PFSK-1 (cell line): ENCODE results near the gene SPRING1.

Source experiments
- FOXP2 ChIP-seq: optimal IDR thresholded peaks from 2 replicates; pipeline ENCODE3; 2011; ENCODE audit warnings: borderline replicate concordance, control low read depth, inconsistent platforms; ENCODE audit not compliant: insufficient read depth; ENCODE audit errors: extremely low read length, extremely low read depth
- POLR2AphosphoS5 ChIP-seq: IDR thresholded peaks from 2 replicates; pipeline ENCODE4 v1.6.1; 2012; ENCODE audit warnings: low read depth, mild to moderate bottlenecking, control low read depth, low read length, moderate library complexity
- SIN3A ChIP-seq: IDR thresholded peaks from 2 replicates; pipeline ENCODE4 v1.6.1; 2012; ENCODE audit warnings: mild to moderate bottlenecking, low read length, moderate library complexity, borderline replicate concordance; ENCODE audit not compliant: insufficient read depth
- TAF1 ChIP-seq: IDR thresholded peaks from 2 replicates; pipeline ENCODE4 v1.6.1; 2012; ENCODE audit warnings: low read length, control low read depth, borderline replicate concordance; ENCODE audit not compliant: insufficient read depth
- TF ChIP-seq, protein P1 (sequence below), 2 experiments: IDR thresholded peaks; 2 replicates each; pipeline versions ENCODE4 v1.6.1 to v1.8.0; 2011 to 2012; ENCODE audit warnings: low read depth in 2 of 2, low read length in 2 of 2, control low read depth in 1 of 2, inconsistent platforms in 1 of 2, mild to moderate bottlenecking in 1 of 2, moderate library complexity in 1 of 2; ENCODE audit not compliant: insufficient read depth in 1 of 2

SPRING1 gene

DNA sequence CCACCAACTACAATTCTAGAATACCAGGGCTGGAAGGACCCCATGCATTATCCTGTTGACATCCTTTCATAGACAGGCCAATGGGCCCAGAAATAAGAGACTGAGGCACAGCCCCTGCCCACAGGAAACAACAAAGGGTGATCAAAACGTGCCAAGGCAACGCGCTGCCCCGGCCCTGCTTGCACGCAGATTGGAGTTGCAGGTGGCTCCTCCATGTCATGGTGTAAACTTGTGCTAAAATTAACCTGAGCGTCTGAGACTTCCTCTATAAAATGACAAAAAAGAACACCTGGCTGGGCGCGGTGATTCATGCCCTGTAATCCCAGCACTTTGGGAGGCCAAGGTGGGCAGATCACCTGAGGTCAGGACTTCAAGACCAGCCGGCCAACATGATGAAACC, 30.1 kb downstream of the SPRING1 start:
- TF ChIP-seq POLR2AphosphoS5: no peak
- TF ChIP-seq, protein P1, sequence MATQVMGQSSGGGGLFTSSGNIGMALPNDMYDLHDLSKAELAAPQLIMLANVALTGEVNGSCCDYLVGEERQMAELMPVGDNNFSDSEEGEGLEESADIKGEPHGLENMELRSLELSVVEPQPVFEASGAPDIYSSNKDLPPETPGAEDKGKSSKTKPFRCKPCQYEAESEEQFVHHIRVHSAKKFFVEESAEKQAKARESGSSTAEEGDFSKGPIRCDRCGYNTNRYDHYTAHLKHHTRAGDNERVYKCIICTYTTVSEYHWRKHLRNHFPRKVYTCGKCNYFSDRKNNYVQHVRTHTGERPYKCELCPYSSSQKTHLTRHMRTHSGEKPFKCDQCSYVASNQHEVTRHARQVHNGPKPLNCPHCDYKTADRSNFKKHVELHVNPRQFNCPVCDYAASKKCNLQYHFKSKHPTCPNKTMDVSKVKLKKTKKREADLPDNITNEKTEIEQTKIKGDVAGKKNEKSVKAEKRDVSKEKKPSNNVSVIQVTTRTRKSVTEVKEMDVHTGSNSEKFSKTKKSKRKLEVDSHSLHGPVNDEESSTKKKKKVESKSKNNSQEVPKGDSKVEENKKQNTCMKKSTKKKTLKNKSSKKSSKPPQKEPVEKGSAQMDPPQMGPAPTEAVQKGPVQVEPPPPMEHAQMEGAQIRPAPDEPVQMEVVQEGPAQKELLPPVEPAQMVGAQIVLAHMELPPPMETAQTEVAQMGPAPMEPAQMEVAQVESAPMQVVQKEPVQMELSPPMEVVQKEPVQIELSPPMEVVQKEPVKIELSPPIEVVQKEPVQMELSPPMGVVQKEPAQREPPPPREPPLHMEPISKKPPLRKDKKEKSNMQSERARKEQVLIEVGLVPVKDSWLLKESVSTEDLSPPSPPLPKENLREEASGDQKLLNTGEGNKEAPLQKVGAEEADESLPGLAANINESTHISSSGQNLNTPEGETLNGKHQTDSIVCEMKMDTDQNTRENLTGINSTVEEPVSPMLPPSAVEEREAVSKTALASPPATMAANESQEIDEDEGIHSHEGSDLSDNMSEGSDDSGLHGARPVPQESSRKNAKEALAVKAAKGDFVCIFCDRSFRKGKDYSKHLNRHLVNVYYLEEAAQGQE (IDR thresholded peaks at IDR 0.05; ENCODE audit: insufficient read depth in 1 of 2, low read depth in 2 of 2, low read length in 2 of 2): no peak
- no peak for TF ChIP-seq FOXP2
- no peak for TF ChIP-seq TAF1
- no peak for TF ChIP-seq SIN3A

DNA sequence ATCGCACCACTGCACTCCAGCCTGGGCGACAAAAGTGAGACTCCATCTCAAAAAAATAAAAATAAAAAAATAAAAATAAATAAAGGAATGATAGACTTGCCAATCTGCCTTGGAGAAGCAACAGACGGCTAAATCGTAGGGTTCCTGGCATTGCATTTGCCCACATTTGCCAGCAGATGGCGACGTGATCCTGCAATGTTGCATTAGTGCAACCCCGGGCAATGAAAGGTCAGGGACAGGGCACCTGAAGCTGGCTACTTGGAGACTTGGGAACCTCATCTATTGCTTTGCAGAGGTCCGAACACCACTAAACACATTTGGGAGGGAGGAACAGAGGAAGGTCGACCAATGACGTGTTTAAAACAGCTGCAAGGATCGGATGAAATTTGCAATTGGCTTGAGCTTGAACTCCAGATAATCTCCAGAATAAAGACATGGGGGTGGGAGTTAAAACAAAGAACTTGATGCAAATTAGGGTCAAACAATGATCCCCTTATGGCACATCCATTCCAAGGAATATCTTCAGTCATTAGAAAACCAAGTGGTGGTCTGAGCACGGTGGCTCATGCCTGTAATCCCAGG, 34.6 kb downstream of the SPRING1 start:
- TF ChIP-seq TAF1: no peak
- TF ChIP-seq SIN3A: no peak
- no peak for TF ChIP-seq FOXP2
- TF ChIP-seq POLR2AphosphoS5: no peak
- TF ChIP-seq, protein P1 (IDR thresholded peaks at IDR 0.05; ENCODE audit: insufficient read depth in 1 of 2, low read depth in 2 of 2, low read length in 2 of 2): no peak

DNA sequence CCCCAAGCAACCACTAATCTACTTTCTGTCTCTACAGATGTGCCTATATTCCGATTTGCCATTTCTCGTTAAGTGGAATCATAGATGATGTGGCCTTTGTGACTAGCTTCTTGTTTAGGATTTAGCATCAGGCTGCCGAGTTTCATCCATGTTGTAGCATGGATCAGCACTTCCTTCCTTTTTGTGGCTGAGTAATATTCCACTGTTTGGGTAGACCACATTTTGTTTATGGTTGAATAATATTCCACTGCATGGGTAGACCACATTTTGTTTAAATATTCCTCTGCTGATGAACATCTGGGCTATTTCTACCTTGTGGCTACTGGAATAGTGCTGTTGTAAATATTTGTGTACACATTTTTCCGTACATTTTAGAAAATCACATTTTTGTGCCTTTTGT, 36.4 kb downstream of the SPRING1 start:
- no peak for TF ChIP-seq POLR2AphosphoS5
- no peak for TF ChIP-seq FOXP2
- TF ChIP-seq, protein P1 (IDR thresholded peaks at IDR 0.05; ENCODE audit: insufficient read depth in 1 of 2, low read depth in 2 of 2, low read length in 2 of 2): no peak
- no peak for TF ChIP-seq SIN3A
- TF ChIP-seq TAF1: no peak

DNA sequence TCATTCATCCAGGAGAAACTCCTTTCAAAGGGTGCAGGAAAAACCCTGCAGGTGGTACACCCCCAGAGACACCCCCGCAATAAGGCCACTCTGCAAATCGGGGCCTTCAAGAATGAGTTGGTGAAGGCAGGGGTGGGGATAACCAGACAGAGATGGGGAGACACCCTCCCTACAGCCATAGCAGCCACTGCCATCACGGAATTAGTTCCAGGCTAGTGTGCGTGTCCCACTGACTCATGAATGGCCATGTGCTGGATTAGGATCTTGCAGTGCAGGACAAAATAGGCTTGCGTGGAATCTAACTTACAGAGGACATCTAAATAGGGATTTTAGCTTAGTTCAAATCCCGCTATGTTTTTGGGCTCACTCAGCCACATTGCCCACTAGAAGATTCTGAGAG, 37.8 kb downstream of the SPRING1 start:
- no peak for TF ChIP-seq SIN3A
- no peak for TF ChIP-seq POLR2AphosphoS5
- TF ChIP-seq TAF1: no peak

DNA sequence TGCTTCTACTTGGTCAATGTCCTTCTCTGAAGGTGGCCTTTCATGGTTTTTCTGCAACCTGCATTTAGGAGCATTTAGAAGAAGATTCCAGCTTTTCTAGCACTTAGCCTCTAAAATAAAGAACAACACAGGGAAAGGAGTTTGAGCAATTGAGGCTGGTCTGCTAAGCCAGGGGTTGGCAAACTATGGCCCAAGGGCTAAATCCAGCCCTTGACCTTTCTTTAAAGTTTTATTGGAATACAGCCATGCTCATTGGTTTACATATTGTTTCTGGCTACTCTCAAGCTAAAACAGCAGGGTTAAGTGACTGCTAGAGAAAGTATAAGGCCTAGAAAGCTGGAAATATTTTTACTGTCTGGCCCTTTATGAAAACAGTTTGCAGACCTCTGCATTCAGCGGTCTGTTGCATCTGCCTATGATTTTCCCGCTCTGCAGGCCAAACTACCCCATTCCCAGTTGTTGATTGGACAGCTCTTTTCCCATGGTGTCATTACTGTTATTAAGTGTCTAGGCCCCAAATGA, 39.3 kb downstream of the SPRING1 start:
- TF ChIP-seq, protein P1 (IDR thresholded peaks at IDR 0.05; ENCODE audit: insufficient read depth in 1 of 2, low read depth in 2 of 2, low read length in 2 of 2): no peak
- TF ChIP-seq POLR2AphosphoS5 (no peak), TAF1 (no peak), FOXP2 (no peak), SIN3A (no peak)
